WTC11 (cell line): Measurements from ENCODE around the gene RHBDD3.

ENCODE experiments used
- CTCF ChIP-seq: fragments of 200-600 bp; IDR thresholded peaks from 2 replicates; pipeline ENCODE4 v1.8.0; 2022; ENCODE audit warnings: antibody characterized with exemption
- HMGA2 ChIP-seq: fragments of 250-450 bp; sonication (Bioruptor Pico); IDR thresholded peaks from 2 replicates; pipeline ENCODE4 v1.4.0; 2021; ENCODE audit warnings: mild to moderate bottlenecking, moderate library complexity
- MAX ChIP-seq: sonication (generic); formaldehyde crosslinking; IDR thresholded peaks from 2 replicates; pipeline ENCODE4 v1.8.0; 2022; ENCODE audit warnings: mild to moderate bottlenecking, missing genetic modification reagents
- RELA ChIP-seq: sonication (generic); formaldehyde crosslinking; IDR thresholded peaks from 2 replicates; pipeline ENCODE4 v1.8.1; 2022; ENCODE audit warnings: missing genetic modification reagents, mild to moderate bottlenecking, borderline replicate concordance
- TEAD4 ChIP-seq: sonication (generic); formaldehyde crosslinking; IDR thresholded peaks from 2 replicates; pipeline ENCODE4 v1.8.0; 2022; ENCODE audit warnings: mild to moderate bottlenecking, missing genetic modification reagents
- USF1 ChIP-seq: sonication (generic); formaldehyde crosslinking; IDR thresholded peaks from 2 replicates; pipeline ENCODE4 v1.8.0; 2022; ENCODE audit warnings: mild to moderate bottlenecking, missing genetic modification reagents
- ZNF232 ChIP-seq: sonication (generic); formaldehyde crosslinking; IDR thresholded peaks from 2 replicates; pipeline ENCODE4 v1.8.0; 2022; ENCODE audit warnings: mild to moderate bottlenecking, missing genetic modification reagents

DNA sequence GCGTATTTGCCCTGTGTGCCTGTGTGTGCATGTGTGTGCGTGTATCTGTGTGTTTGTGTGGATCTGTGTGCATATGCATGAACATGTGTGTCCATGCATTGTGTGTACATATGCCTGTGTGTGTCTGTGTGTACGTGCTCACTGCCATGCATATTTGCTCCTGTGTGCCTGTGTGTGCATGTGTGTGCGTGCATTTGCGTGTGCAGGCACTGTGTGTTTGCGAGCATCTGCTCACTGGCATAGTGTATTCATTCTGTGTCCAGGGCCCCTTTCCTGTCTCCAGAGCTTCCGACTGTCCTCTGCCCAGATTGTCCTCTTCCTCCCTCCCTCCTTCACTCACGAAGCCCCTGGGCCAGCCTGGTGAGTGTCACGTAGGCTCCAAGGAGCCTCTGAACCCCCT is 56.3 kb downstream of the RHBDD3 start:
- TF ChIP-seq CTCF, result no peak
- no peak for TF ChIP-seq ZNF232 (CRISPR knock-in tag)
- TF ChIP-seq MAX (CRISPR knock-in tag), result no peak
- no peak for TF ChIP-seq HMGA2
- TF ChIP-seq USF1 (CRISPR knock-in tag), result no peak
- TF ChIP-seq TEAD4 (CRISPR knock-in tag), result no peak
- no peak for TF ChIP-seq RELA (CRISPR knock-in tag)
